HG02588 (cell line): ENCODE measurements around the gene DNAH5.
"Not testable (repeated sequence)": the region's sequence is repeated elsewhere in the genome, so short reads cannot be mapped to it uniquely, and the experiment has no call there.

Experiments
- ATAC-seq: cut with Tn5 transposase; IDR thresholded peaks from one replicate; pipeline ENCODE4 v1.9.1; 2021; ENCODE audit warnings: mild to moderate bottlenecking, moderate library complexity; ENCODE audit not compliant: unreplicated experiment

The DNAH5 gene

DNA sequence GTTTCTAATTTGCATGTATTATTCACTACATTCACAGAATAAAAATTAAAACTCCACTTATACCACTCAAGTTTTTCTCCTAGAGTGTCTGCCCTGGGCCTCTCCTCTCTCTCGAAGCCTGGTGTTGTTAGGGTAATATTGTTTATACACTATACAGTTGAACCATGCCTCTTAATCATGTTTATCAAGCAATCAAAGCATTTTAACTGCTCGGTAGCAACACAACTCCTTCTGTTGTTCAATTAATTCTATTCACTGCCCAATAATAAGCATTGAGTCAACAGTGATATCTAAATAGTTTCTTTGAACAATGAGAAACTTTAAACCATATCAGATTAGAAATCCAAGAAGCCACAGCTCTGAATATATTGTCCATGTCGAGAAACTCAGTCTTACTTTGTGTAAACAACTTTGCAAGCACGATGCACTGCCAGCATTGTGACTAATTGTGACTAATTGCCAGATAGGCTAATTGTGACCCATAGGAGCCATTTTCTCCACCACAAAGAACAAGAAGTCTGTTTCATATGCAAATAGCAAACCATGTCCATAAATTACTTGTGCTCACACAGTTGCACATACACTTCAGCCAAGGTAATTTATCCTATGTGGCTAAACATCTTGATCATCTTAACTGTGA is at the start of gene DNAH5:
DNAH5 (minus strand) TSS at position 129 of the 640 bp plus-strand sequence. CDS start 250 bp downstream, outside the sequence.
- no peak for ATAC-seq

- no peak for ATAC-seq
Observed at GRCh38 chr5:13993926-13994325, 49.4 kb upstream of the DNAH5 start.

DNA sequence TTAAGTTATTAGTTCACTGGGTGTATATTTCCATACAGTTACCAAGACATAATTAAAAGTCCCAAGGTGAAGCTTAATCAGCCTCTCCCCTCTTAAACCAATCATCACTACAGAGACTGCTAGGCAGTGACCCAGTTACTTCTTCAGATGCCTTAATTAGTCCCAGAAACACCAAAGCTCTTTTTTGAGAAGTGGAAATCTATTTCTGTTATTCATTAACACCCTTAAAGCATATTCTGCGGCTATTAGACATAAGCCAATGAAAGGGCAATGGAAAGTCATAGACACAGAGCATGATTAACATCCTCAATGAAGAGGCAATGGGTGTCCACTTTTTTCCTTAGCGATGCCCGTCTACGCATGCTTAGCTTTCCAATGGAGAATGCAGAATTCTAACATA is 48.3 kb upstream of the DNAH5 start:
- no peak for ATAC-seq

- ATAC-seq, result no peak
Observed at GRCh38 chr5:13991365-13991764, 46.9 kb upstream of the DNAH5 start.

GRCh38 chr5:13990896-13991295 is 46.4 kb upstream of the DNAH5 start:
- no peak for ATAC-seq

DNA sequence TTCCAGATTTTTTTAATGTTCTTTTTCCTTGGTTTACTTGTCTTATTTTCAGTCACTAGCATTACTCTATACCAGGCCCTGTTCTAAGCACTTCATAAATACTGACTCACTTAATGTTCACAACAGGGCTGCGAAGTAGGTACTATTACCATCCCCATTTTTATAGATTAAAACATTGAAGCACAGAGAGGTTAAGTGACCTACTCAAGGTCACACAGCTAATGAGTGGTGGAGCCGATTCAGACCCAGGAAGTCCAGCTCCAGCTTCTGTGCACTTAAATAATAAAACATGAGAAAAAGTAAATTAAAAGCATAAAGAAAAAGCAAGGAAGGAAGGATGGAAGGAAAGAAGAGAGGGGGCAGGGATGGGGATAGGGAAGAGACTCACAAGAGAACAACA is 45.3 kb upstream of the DNAH5 start:
- no peak for ATAC-seq

DNA sequence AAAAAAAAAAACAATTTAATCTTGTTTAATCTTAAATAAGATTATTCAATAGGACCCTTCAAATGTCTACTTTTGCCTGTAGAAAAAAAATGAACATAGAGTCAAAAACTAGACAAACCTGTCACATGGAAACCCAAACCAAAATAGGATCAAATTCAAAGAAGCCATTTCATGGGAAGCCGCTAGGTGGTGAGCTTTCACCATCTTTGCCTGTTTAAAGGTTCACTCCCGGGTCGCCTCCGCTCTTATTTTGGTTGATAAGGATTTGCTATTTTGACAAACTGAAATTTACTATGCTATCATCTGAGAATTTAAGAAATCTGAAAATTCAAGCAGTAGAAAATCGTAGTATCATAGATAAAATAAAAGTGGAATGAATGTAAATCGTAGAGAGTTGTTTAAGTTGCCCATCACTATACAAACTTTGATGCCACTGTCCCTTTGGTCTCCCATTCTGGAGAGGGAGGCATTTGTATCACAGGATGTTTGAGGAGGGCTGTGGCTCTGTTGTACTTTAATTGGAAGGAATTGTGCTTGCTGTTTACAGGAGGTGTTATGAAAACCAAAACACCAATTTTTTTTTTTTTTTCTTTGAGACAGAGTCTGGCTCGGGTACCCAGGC is 43.5 kb upstream of the DNAH5 start:
- ATAC-seq, result no peak

- no peak for ATAC-seq
Observed at GRCh38 chr5:13985731-13986418, 41.4 kb upstream of the DNAH5 start.

GRCh38 chr5:13984888-13985287 is 40.4 kb upstream of the DNAH5 start:
- ATAC-seq, result not testable (repeated sequence)

GRCh38 chr5:13976867-13977830 is 32.7 kb upstream of the DNAH5 start:
- ATAC-seq, result no peak

DNA sequence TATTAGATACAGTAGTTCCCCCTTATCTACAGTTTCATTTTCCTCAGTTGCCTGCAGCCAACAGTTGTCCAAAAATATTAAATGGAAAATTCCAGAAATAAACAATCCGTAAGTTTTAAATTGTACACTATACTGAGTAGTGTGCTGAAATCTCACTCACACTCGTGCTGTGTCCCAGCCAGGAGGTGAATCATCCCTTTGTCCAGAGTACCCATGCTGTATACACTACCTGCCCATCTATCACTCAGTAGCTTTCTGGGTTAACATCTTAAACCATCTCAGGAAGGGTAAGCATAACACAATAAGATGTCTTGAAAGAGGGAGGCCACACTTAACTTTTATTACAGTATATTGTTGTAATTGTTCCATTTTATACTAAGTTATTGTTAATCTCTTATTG is 31.7 kb upstream of the DNAH5 start:
- no peak for ATAC-seq

GRCh38 chr5:13975246-13975645 is 30.8 kb upstream of the DNAH5 start:
- ATAC-seq, result no peak

- ATAC-seq, result no peak
Observed at GRCh38 chr5:13973724-13974123, 29.2 kb upstream of the DNAH5 start.

- ATAC-seq, result no peak
Observed at GRCh38 chr5:13972029-13972428, 27.5 kb upstream of the DNAH5 start.

DNA sequence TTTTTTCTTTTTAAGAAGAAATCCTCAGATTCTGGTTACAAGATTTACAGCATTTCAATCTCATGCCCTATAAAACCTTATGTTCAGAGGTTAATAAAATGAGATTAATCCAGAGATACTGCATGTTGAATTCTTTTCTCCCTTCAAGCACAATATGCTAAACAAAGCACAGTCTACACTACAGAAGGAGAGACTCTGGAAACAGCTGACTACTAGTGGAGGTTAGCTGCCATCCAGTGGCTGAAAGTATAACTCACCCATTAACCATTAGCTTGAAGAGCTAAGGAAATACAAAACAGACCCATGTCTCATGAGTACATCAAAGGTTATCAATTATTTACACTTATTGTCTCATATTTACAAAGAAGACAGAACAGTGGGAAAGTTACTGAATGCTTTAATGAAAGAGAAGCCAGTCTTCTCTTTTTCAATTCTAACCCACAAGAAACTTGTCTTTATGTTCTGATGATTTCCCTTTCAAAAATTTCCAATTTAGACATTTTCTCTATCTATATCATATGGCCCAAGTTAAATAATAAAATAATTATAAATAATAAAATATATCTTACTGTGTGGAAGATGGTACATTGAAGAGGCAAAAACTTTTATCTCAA is 12.7 kb upstream of the DNAH5 start:
- ATAC-seq, result peak; percentile 66

GRCh38 chr5:13956471-13956870 is 12.0 kb upstream of the DNAH5 start:
- no peak for ATAC-seq

GRCh38 chr5:13955896-13956295 is 11.4 kb upstream of the DNAH5 start:
- no peak for ATAC-seq

- ATAC-seq, result no peak
Observed at GRCh38 chr5:13946111-13946510, 1.6 kb upstream of the DNAH5 start.

DNA sequence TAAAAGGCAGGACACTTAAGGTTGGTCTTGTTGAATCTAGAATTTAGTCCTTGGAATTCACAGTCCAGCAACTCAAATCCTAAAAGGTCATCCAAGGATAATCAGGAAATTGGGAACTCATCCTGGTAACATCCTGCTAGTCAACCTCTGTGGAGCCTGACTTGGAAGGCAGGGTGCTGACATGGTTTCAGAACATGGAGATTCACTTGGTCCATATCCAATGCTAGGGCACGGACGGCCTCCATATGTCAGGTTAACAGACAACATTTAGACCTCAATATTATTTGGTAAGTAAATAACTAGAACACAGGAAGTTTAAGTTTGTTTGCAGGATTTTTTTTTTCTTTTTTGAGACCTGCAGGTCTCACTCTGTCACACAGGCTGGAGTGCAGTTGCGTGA is 783 bp upstream of the DNAH5 start:
- no peak for ATAC-seq

DNA sequence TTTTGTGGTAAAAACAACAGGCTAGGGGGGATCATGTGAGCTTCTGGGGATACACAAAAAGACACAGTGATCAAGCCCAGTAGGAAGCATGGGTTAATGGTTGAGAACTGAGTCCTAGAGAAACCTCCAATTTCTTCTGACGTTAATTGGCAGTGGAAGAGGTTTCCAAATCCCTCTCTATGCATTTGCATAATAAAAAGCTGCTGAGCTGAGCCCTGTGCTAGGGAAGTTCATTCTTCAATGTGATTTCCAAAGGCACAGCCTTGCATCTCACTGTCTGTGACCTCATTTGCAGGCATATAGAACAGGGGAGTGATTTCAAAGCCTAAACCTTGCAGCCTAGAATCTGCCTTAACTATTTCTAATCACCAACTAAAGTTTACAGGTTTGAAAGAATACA is 812 bp downstream of the DNAH5 start:
- no peak for ATAC-seq

GRCh38 chr5:13941468-13941867 is 3.0 kb downstream of the DNAH5 start:
- no peak for ATAC-seq
